Measurements from ENCODE around the gene UBXN11. TPM values are rescaled to one million over a fixed set of nuclear protein-coding genes. Genes with fewer than 3 reads are reported as not detected.
"Not testable (repeated sequence)": the region's sequence is repeated elsewhere in the genome, so short reads cannot be mapped to it uniquely, and the experiment has no call there.

Gene UBXN11
- total RNA-seq, 1 donor from 2014 or later, result 7.1 TPM

GRCh38 chr1:26314501-26314900, 8.1 kb upstream of the UBXN11 start:
- no peak overlapping the region for H3K4me3 ChIP-seq
- H3K36me3 ChIP-seq, result no peaks in the 10 kb centered on the region
- no peak overlapping the region for H3K27ac ChIP-seq
- H3K4me1 ChIP-seq, result no peaks in the 10 kb centered on the region
- no peaks in the 10 kb centered on the region for H3K9me3 ChIP-seq
- intact Hi-C loops (cut with DNase I), result no loop called here
- TF ChIP-seq, protein P1, sequence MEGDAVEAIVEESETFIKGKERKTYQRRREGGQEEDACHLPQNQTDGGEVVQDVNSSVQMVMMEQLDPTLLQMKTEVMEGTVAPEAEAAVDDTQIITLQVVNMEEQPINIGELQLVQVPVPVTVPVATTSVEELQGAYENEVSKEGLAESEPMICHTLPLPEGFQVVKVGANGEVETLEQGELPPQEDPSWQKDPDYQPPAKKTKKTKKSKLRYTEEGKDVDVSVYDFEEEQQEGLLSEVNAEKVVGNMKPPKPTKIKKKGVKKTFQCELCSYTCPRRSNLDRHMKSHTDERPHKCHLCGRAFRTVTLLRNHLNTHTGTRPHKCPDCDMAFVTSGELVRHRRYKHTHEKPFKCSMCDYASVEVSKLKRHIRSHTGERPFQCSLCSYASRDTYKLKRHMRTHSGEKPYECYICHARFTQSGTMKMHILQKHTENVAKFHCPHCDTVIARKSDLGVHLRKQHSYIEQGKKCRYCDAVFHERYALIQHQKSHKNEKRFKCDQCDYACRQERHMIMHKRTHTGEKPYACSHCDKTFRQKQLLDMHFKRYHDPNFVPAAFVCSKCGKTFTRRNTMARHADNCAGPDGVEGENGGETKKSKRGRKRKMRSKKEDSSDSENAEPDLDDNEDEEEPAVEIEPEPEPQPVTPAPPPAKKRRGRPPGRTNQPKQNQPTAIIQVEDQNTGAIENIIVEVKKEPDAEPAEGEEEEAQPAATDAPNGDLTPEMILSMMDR (IDR thresholded peaks at IDR 0.05), result no peak
- TF ChIP-seq POLR2AphosphoS5 (IDR thresholded peaks at IDR 0.05; ENCODE audit: insufficient read depth in 1 of 2, low read depth in 1 of 2) (no peak), POLR2A (IDR thresholded peaks at IDR 0.05) (no peak)
- H3K27me3 ChIP-seq, result no peaks in the 10 kb centered on the region
- no peak for DNase-seq (ENCODE audit: extremely low spot score in 2 of 2)

GRCh38 chr1:26307966-26308899, 1.8 kb upstream of the UBXN11 start:
- H3K36me3 ChIP-seq; intact Hi-C loops (cut with DNase I); H3K4me3 ChIP-seq; DNase-seq (ENCODE audit: extremely low spot score in 2 of 2); H3K27ac ChIP-seq; H3K27me3 ChIP-seq; H3K9me3 ChIP-seq: not testable (repeated sequence)
- peaks cover 16% of the 10 kb centered on the region for H3K4me1 ChIP-seq

- intact Hi-C loops (cut with DNase I), result no loop called here
- DNase-seq (ENCODE audit: extremely low spot score in 2 of 2), result no peak
- no peak overlapping the region for H3K4me3 ChIP-seq
- no peaks in the 10 kb centered on the region for H3K9me3 ChIP-seq
- H3K4me1 ChIP-seq, result peaks cover 16% of the 10 kb centered on the region
- no peaks in the 10 kb centered on the region for H3K27me3 ChIP-seq
- H3K27ac ChIP-seq, result no peak overlapping the region
- H3K36me3 ChIP-seq, result no peaks in the 10 kb centered on the region
- TF ChIP-seq, protein P1 (IDR thresholded peaks at IDR 0.05), result no peak
- no peak for TF ChIP-seq POLR2A (IDR thresholded peaks at IDR 0.05)
- no peak for TF ChIP-seq POLR2AphosphoS5 (IDR thresholded peaks at IDR 0.05; ENCODE audit: insufficient read depth in 1 of 2, low read depth in 1 of 2)
Observed at GRCh38 chr1:26307363-26307781, 936 bp upstream of the UBXN11 start.

- peak overlapping the region; percentile 42 for H3K27ac ChIP-seq
- DNase-seq (ENCODE audit: extremely low spot score in 2 of 2), result no peak
- TF ChIP-seq, protein P1 (IDR thresholded peaks at IDR 0.05), result no peak
- no peak for TF ChIP-seq POLR2AphosphoS5 (IDR thresholded peaks at IDR 0.05; ENCODE audit: insufficient read depth in 1 of 2, low read depth in 1 of 2)
- no peak for TF ChIP-seq POLR2A (IDR thresholded peaks at IDR 0.05)
Observed at GRCh38 chr1:26305667-26306289, 658 bp downstream of the UBXN11 start.

GRCh38 chr1:26302733-26303405, 3.6 kb downstream of the UBXN11 start:
- H3K27ac ChIP-seq, result peak overlapping the region; percentile 30
- TF ChIP-seq POLR2AphosphoS5 (IDR thresholded peaks at IDR 0.05; ENCODE audit: insufficient read depth in 1 of 2, low read depth in 1 of 2) (no peak), POLR2A (IDR thresholded peaks at IDR 0.05) (no peak)
- TF ChIP-seq, protein P1 (IDR thresholded peaks at IDR 0.05), result no peak
- H3K27me3 ChIP-seq, result no peaks in the 10 kb centered on the region
- no peaks in the 10 kb centered on the region for H3K9me3 ChIP-seq
- DNase-seq (ENCODE audit: extremely low spot score in 2 of 2), result no peak
- H3K4me3 ChIP-seq, result no peak overlapping the region
- peaks cover 16% of the 10 kb centered on the region for H3K4me1 ChIP-seq
- H3K36me3 ChIP-seq, result no peaks in the 10 kb centered on the region
- intact Hi-C loops (cut with DNase I), result no loop called here

More at GRCh38 chr1:26305667-26306289, 658 bp downstream of the UBXN11 start:
- intact Hi-C loops (cut with DNase I), result no loop called here
- H3K27me3 ChIP-seq, result no peaks in the 10 kb centered on the region
- no peaks in the 10 kb centered on the region for H3K36me3 ChIP-seq
- peak overlapping the region; percentile 76 to 86 for H3K4me3 ChIP-seq
- peaks cover 16% of the 10 kb centered on the region for H3K4me1 ChIP-seq
- no peaks in the 10 kb centered on the region for H3K9me3 ChIP-seq
